Activated T-cell treated with anti-CD3 and anti-CD28 coated beads, Interleukin-2, amount 50 U/mL, for 4 hours (primary cell): ENCODE measurements around the gene KRTAP12-3. TPM values are rescaled to one million over a fixed set of nuclear protein-coding genes. Genes with fewer than 3 reads are reported as not detected.

Experiments
- ATAC-seq, 2 donors: fragments of 200-7000 bp; cut with Tn5 transposase; one replicate each; pipeline ENCODE4 v1.10.0; 2021
- DNase-seq: peaks from one replicate; pipeline ENCODE4 v3.0.0-alpha.2; 2020
- H3K27me3 Mint-ChIP-seq: one replicate; pipeline ENCODE4 v1.8.0; 2021; ENCODE audit warnings: low read depth, mixed read lengths
- H3K36me3 Mint-ChIP-seq: one replicate; pipeline ENCODE4 v1.8.0; 2022; ENCODE audit warnings: mixed read lengths; ENCODE audit not compliant: insufficient read depth
- H3K4me1 Mint-ChIP-seq: one replicate; pipeline ENCODE4 v1.8.0; 2021; ENCODE audit warnings: low read depth, mixed read lengths
- H3K4me3 Mint-ChIP-seq: one replicate; pipeline ENCODE4 v1.8.0; 2021; ENCODE audit warnings: mild to moderate bottlenecking, moderate library complexity, mixed read lengths
- H3K9me3 Mint-ChIP-seq: one replicate; pipeline ENCODE4 v1.8.0; 2021; ENCODE audit warnings: mixed read lengths
- total RNA-seq, 3 donors: library from RNA; stranded (reverse); gene quantifications; one replicate each; pipeline ENCODE4 v1.2.1, GENCODE V29; 2021

Gene KRTAP12-3
- total RNA-seq, 3 donors from 2014 or later: not detected

- no peaks in the 10 kb centered on the region for H3K4me1 Mint-ChIP-seq
- no peak overlapping the region for H3K4me3 Mint-ChIP-seq
- no peak for DNase-seq
- H3K36me3 Mint-ChIP-seq: no peaks in the 10 kb centered on the region
- H3K9me3 Mint-ChIP-seq: peaks cover 11% of the 10 kb centered on the region
- peaks cover 86% of the 10 kb centered on the region for H3K27me3 Mint-ChIP-seq
- no peak for ATAC-seq
Measured at GRCh38 chr21:44702973-44703730, 45.4 kb downstream of the KRTAP12-3 start.

DNA sequence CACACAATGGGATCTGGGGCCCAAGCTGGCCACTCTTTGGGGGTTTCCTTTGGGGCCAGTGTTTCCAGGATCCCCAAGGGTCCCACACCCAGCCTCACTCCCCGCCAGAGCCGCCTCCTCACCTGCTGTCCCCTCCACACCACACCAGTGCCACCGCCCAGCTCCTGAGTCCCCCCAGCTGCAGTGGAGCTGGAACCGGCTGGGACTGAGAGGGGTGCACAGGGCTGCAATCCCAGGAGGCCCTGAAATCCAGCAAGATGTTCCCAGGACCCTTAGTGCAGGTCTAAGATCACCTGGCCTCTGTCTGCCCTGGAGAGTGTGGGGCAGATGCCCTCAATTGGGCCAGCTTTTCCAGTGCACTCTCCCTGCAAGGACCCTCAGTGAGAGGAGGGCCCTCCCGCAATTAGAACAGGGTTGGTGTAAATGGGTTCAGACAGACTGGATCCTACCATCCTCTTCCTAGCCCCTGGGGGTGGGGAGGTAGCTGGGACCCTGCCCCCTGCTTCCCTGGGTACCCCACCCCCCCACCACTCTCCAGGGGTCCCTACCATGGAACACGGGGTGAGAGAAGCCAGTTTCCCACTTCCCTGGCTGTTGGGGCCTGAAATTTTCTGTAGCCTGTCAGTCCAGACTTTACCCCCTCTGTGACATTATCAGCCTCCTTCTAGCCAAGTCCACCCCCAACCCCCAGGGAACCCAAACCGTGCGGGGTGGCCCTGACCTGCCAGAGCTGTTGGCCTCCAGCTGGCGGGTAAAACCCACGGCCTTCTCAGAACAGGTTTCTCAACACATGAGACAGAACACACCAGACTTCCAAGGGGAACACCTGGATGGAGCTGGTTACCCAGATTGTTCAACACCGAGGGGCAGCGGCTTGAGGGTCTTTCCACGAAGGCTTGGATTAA lies 46.3 kb downstream of the KRTAP12-3 start:
- Mint-ChIP-seq H3K4me1 (peaks cover 4% of the 10 kb centered on the region), H3K9me3 (peaks cover 11% of the 10 kb centered on the region), H3K36me3 (no peaks in the 10 kb centered on the region), H3K27me3 (peaks cover 85% of the 10 kb centered on the region), H3K4me3 (no peak overlapping the region)
- DNase-seq (no peak), ATAC-seq (no peak)

DNA sequence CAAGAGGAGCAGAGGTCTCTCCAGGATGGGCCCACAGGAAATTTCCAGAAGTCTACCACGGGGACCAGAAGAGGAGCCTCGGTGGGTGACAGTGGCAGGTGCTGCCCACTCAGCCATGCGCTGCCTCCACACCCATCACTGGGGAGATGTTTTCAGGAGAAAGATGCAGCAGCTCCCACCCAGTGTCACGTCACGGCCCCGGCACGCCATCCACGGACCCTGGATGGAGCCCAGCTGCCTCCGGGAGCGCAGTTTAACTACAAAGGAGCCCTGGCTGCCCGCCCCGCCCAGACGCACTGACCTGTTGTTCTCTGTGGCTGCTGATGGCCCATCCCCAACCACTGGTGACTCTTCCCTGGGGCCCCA lies 46.9 kb downstream of the KRTAP12-3 start:
- DNase-seq: no peak
- H3K9me3 Mint-ChIP-seq: peaks cover 11% of the 10 kb centered on the region

DNA sequence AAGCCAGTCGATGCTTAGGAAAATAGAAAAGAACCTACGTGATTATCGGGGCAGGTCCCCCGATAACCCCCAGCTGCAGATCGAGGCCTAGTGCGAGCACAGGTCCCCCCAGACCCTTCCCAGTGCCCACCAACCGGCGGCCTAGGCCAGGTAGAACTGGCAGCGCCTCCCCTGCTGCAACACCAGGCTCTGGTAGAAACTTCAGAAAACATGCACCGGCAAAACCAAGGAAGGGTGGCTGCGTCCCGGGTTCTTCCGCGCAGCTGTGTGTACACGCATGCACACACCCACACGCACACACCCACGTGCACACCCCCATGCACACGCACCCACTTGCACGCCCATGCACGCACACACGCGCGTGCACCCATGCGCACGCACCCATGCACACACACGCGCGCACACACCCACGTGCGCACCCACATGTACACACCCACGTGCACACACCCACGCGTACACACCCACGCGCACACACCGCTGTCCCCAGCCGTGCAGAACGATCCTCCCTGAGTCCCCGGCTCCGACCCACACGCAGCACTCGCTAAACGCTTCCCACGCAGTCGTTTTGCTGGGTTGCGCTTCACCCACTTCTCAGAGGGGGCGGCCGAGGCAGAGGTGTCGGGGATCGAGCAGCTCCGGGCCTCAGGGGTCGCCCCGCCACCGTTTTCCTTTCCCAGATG lies 48.4 kb downstream of the KRTAP12-3 start:
- peaks cover 11% of the 10 kb centered on the region for H3K9me3 Mint-ChIP-seq
- peaks cover 86% of the 10 kb centered on the region for H3K27me3 Mint-ChIP-seq
- peaks cover 23% of the 10 kb centered on the region for H3K4me1 Mint-ChIP-seq
- no peak for DNase-seq
- no peaks in the 10 kb centered on the region for H3K36me3 Mint-ChIP-seq
- ATAC-seq: no peak
- no peak overlapping the region for H3K4me3 Mint-ChIP-seq

More for the DNA sequence above, 46.9 kb downstream of the KRTAP12-3 start:
- ATAC-seq: no peak
- no peaks in the 10 kb centered on the region for H3K36me3 Mint-ChIP-seq
- H3K4me3 Mint-ChIP-seq: no peak overlapping the region
- peaks cover 10% of the 10 kb centered on the region for H3K4me1 Mint-ChIP-seq
- peaks cover 88% of the 10 kb centered on the region for H3K27me3 Mint-ChIP-seq

DNA sequence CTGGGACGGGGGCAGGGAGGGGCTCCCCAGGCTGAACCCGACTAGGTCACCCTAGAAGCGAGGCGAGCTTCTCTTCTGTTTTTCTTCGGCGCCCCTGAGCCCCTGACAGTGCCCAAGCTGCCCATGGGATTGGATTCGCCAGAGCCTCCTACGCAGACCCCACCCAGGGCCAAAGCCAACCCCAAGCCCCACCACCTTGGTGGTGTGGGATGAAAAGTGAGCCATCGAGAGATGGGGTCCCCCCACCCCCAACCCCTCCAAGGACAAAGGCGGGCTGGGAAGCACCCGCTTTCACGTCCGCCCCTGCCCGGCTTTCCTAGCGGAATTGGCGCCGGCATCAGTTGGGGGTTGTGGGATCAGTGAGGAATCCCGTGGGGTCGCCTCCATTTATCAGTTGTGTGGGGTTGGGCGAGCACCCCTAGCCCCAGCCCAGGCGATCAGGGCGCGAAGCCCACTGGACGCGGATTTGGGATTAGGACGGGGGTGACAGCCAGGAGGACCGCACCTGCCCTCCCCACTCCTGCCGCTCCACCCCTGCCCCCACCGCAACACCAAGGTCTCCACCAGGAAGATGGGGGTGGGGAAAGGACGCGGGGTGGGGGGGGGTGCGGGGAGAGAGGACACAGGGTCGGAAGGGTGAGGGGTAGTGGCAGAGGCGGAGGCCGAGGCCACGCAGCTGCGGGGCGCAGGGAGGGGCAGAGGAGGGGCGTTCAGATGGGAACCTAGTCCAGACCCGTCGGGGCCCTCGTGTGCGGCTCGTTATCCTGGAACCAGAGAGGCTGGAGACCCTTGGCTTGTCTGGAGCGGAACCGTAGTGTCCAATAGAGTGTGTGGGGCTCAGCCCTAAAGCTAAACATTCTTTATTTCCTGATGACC lies 49.2 kb downstream of the KRTAP12-3 start:
- no peak overlapping the region for H3K4me3 Mint-ChIP-seq
- no peak for DNase-seq
- ATAC-seq: no peak

More for the DNA sequence above, 49.2 kb downstream of the KRTAP12-3 start:
- Mint-ChIP-seq H3K4me1 (peaks cover 27% of the 10 kb centered on the region), H3K36me3 (no peaks in the 10 kb centered on the region), H3K27me3 (peaks cover 85% of the 10 kb centered on the region), H3K9me3 (peaks cover 11% of the 10 kb centered on the region)

Other genes starting within 250 kb of the KRTAP12-3 start
- under 1 TPM; 0.24 to 0.57 (median 0.35) TPM for gene LRRC3, start 202.4 kb upstream of the KRTAP12-3 start, total RNA-seq
- gene KRTAP10-1, start 117.7 kb upstream of the KRTAP12-3 start, total RNA-seq: not detected
- not detected for gene KRTAP10-2, start 106.4 kb upstream of the KRTAP12-3 start, total RNA-seq
- not detected for gene KRTAP10-3, start 99.1 kb upstream of the KRTAP12-3 start, total RNA-seq
- not detected for gene KRTAP10-4, start 84.2 kb upstream of the KRTAP12-3 start, total RNA-seq
- gene KRTAP10-5, start 77.3 kb upstream of the KRTAP12-3 start, total RNA-seq: not detected
- not detected for gene KRTAP10-6, start 65.4 kb upstream of the KRTAP12-3 start, total RNA-seq
- gene KRTAP10-7, start 57.3 kb upstream of the KRTAP12-3 start, total RNA-seq: not detected
- gene KRTAP10-8, start 45.9 kb upstream of the KRTAP12-3 start, total RNA-seq: not detected
- gene KRTAP10-9, start 30.8 kb upstream of the KRTAP12-3 start, total RNA-seq: not detected
- not detected for gene KRTAP10-10, start 20.6 kb upstream of the KRTAP12-3 start, total RNA-seq
- gene KRTAP10-11, start 11.5 kb upstream of the KRTAP12-3 start, total RNA-seq: not detected
- not detected for gene KRTAP12-4, start 3.3 kb upstream of the KRTAP12-3 start, total RNA-seq
- not detected for gene KRTAP12-2, start 9.0 kb downstream of the KRTAP12-3 start, total RNA-seq
- not detected for gene KRTAP12-1, start 24.2 kb downstream of the KRTAP12-3 start, total RNA-seq
- gene KRTAP10-12, start 39.2 kb downstream of the KRTAP12-3 start, total RNA-seq: not detected
- not detected for gene TSPEAR, start 53.6 kb downstream of the KRTAP12-3 start, total RNA-seq
- gene UBE2G2, start 143.9 kb downstream of the KRTAP12-3 start, total RNA-seq: 100 to 1,000 TPM; 138 to 144 (median 140) TPM
- gene SUMO3, start 160.1 kb downstream of the KRTAP12-3 start, total RNA-seq: 100 to 1,000 TPM in 1 of 3 donors, 10 to 100 TPM in 2; 87.0 to 107 (median 93.4) TPM
- gene PTTG1IP, start 215.8 kb downstream of the KRTAP12-3 start, total RNA-seq: 10 to 100 TPM; 33.8 to 37.6 (median 34.6) TPM